HG02642 (cell line): ENCODE measurements around the gene C22orf23.

Experiments
- ATAC-seq: cut with Tn5 transposase; IDR thresholded peaks from one replicate; pipeline ENCODE4 v1.9.1; 2021; ENCODE audit warnings: mild to moderate bottlenecking; ENCODE audit not compliant: unreplicated experiment, poor library complexity

The C22orf23 gene

DNA sequence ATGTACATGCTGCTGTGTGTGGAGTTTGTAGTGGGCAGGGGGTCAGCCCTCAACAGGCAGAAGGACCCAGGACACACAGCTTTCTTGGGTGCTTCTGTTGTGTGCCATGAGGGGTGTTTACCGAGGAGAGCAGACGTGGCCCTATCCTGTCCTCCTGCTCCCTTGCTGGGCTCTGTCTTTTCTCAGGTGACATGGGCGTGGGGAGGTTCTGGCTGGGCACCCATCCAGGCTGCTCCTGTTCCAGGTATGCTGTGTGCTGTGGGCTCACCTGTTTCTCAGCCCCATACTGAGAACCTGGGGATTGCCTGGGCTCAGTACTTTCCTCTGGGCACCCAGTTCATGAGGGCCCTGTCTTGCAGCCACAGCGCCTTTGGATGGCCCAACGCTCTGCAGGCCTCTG lies 24.0 kb downstream of the C22orf23 start:
- ATAC-seq = no peak

DNA sequence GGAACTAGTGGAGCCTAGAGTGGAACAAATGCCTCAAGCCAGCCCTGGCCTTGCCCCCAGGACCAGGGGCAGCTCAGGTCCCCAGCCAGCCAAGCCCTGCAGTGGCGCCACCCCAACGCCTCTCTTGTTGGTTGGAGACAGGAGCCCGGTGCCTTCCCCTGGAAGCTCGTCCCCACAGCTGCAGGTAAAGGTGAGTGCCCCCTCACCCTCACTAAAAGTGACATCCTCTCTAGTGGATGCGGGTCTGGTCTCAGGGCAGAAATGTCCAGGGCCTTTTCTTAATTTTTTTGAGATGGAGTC lies 25.8 kb downstream of the C22orf23 start:
- ATAC-seq = no peak

DNA sequence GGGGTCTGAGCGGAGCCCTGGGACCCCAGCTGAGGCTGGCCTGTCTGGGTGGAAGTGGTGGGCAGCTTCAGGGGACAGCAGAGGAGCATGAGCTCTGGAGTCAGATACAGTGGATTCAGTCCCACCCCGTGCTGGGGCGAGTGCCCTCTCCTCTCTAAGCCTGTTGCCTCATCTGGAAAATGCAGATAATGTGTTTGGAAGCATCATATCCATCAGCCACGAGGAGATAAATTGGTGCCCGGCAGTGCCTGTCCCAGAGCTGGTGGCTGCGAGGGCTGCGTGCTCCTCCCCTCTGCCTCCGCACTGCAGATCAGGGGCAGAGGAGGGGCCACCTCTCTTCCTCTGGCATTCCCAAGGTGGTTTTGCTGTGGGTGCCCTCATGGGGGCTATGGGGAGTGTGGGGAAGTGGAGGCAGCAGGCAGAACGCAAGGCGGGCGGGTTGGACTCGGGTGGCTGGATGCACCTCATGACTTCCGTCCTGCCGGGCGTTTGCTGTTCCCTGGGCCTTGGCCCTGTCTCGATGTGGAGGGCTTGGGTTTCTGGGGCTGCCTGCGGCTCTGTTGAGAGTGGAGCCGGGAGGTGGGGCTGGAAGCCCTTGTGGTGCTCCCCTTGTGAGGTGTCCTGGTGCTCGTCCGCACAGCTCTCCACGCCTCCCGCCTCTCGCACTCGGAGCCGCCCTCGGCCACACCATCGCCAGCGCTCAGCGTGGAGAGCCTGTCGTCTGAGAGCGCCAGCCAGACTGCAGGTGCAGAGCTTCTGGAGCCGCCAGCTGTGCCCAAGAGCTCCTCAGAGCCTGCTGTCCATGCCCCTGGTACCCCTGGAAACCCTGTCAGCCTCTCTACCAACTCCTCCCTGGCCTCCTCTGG lies 26.4 kb downstream of the C22orf23 start:
- no peak for ATAC-seq

DNA sequence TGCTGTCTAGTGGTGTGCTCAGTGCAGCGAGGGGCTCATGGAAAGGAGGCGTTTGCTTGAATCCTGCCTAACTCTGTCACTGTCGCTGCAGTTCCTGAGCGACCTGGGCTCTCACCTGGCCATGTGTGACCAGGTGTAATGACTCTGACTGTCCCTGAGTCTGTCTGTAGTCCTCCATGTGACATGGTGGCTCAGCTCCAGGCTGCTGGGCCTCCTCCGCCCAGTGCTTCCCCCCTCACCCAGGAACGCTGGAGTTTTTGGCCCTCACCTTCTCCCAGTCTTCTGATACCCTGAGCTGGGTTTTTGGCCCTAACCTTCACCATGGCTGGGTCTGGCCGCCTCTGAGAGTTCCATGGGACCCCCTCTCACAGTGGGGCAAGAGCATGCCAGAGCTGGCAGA lies 27.0 kb downstream of the C22orf23 start:
- no peak for ATAC-seq

DNA sequence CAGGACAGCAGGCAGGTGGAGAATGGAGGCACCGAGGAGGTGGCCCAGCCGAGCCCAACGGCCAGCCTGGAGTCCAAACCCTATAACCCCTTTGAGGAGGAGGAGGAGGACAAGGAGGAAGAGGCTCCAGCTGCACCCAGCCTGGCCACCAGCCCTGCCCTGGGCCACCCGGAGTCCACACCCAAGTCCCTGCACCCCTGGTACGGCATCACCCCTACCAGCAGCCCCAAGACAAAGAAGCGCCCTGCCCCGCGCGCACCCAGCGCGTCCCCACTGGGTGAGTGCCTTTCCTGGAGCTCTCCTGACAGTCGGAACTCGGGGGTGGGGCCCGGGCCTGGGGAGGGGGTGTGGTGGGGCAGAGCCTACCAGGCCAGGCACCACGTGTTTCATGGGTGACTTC lies 27.6 kb downstream of the C22orf23 start:
- ATAC-seq = no peak

DNA sequence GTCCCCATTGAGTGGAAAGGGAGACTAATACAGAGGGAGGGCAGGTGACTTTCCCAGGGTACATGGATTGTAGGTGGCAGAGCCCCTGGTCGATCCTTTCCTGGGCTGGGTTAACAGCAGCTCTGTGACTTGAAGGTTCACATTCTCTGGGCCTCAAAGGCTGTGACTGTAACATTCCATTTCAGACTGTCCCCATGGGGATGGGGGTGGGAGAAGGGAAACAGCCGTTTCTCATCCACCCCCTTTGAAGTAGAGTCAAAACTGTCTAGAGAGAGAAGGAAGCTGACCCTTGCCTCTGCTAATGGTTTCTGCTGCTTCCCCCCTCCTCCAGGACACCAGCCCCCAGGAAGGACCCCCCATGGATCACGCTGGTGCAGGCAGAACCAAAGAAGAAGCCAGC lies 28.1 kb downstream of the C22orf23 start:
- no peak for ATAC-seq

DNA sequence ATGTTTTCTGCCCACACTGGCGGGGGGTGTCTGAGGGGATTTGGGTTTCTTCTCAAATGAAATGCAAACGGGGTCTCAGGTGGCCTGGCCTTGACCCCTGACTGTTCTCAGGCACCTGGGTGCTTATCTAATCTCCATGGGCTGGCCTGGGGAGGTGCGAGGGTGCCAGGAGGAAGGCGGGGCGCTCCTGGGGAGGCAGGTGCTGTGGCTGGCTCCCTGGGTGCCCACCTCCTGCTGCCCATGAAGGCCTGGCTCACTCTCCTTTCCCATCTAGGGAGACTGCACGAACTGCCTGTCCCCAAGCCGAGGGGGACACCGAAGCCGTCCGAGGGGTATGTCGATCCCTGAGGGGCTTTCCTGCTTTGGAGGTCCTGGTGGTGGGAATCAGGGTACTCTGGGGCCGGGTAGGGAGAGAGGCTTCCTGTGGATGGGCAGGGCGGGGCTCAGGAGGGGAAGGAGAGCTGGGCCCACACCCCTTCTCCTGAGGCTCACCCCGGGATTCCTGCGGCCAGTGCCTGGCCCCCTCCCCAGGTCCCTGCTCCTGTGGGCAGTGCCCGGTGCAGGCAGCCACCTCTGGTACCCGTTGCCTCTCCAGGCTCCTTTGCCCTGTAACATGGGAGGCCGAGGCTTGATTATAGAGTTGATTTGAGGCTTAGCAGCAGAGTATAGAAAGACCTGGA lies 28.9 kb downstream of the C22orf23 start:
- ATAC-seq = no peak

DNA sequence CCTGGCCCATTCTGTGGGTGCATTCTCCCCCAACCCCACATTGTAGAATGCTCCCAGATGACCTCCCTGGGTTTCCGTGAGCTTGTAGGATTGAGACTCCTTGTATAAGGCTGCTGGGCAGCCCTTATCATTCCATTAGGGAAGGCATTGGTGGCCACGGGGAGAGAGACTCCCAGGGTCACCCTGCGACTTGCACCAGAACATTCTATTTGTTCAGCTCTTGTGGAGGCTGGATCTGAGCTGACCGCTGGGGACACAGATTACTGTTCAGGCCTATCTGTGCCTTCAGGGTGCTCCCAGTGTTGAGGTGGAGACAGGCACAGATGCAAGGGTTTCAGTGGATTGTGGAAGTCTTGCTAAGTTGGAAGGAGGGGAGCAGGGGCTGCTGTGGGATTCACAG lies 29.5 kb downstream of the C22orf23 start:
- no peak for ATAC-seq

DNA sequence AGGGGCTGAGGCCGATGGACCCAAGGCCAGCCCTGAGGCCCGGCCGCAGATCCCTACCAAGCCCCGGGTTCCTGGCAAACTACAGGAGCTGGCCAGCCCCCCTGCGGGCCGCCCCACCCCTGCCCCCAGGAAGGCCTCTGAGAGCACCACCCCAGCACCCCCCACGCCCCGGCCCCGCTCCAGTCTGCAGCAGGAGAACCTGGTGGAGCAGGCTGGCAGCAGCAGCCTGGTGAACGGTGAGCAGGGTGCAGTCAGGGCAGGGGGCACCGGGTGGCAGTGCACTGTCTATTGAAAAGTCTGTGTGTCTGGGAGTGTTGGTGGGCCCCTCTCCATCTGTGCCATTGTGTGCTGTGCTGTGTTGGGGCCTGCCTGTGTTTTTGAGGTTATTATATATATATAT lies 31.2 kb downstream of the C22orf23 start:
- no peak for ATAC-seq

DNA sequence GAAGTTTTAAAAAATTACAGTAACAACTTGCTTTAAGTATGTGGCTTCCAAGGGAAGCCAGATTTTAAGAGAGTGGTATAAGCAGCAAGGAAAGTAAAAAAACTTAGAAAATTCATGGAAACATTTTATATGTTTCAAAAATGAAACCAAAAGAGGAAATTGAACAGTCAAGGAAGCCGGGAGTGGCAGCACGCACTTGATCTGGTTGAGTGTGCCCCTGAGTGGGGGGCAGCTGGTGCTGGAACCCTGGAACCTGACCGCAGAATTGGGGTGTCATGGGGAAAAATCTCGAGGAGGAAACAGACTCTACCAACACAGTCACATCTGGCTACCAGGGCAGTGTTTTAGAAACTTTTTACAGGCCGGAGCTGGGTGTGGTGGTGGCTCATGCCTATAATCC lies 33.3 kb downstream of the C22orf23 start:
- ATAC-seq = no peak

DNA sequence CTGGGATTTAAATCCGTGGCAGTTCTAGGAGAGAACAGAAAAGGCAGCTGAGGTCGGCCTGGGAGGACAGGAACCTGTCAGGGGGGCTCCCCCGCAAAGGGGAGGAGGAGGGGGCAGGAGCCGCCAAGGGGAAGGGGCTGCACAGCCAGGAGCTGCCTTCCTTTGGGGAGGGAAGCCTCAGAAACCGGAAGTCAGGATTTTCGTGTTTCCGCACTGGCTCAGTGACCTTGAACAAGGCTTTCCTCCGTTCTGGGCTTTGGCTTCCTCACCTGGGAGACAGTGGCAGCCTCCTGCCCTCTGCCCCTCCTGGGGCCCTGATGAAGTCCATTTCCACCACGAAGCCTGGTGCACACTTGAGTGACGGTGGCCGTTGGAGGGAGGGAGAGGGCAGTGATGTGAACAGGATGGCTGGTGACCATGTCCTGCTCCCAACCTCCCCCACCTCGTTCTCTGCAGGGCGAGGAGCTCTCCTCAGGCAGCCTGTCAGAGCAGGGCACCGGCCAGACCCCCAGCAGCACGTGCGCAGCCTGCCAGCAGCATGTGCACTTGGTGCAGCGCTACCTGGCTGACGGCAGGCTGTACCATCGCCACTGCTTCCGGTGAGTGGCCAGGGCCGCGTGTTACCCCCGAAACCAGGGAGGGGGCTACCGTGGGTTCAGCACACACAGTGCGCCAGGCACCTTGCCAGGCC lies 34.7 kb downstream of the C22orf23 start:
- no peak for ATAC-seq

DNA sequence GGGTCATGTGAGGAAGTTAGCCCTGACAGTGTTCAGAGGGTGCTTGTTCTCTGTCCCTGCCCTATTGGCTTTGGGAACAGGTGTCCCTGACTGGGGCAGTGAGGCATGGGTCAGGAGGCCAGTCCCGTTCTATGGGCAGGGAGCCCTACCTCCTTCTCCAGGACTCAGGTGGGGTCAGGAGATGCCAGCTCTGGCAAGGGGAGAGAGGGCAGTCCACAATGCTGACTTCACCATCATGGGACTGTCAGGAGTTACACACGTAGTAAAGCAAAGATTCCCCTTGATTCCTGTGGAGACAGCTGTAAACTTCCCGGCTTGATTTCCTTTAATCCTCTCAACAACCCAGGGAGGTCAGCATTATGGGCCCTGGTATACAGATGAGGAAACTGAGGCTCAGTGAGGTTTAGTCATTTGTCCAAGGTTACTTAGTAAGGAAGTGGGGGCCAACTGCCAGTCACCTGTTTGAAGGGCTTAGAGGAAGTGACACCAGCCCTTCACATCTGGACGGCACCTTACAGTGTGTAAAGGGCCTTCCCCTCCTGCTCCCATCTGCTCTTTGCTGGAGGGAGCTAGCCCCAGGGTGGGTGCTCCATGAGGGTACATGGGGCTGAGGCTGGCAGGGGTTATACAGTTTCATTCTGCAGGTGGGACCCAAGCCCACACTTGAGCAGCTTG lies 35.4 kb downstream of the C22orf23 start:
- ATAC-seq = no peak

DNA sequence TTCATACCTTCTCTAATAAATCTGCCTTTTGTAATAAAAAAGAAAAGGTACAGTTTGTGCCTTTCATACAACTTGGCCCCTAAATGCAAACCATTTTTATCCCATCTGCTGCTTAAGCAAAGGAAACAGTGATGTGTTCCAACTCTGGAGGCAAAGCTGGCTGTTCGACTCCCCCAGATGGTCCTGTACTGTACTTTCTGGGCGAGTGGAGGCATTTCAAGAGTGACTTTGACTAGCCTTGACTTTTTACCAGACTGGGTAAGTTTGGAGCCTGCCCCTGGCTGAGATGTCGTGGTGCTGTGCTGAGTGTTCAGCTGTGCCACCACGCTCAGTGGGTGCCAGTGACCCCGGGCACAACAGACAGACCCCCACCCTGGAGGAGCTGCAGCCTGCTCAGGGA lies 37.1 kb downstream of the C22orf23 start:
- no peak for ATAC-seq

DNA sequence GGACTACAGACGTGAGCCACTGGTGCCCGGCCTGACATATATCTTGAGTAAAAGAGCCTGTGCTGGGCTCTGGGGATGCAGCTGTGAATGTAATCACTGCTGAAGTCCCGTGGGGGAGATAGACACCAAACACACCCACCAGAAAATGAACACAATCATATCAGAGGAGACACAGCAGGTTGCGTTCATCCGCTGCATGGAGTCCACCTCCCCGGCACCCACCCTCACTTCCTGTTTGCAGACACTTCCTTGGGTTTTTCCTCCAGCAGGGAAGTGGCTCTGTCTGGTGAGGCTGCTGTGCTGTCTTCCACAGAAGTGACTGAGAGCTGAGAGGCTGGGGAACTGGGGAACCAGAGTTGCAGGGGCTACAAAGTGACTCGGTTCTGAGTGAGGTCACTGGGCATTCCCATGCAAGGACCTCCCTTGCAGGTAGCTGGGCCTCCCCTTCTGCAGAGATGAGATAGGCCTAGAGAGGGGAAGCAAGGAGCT lies 40.1 kb downstream of the C22orf23 start:
- no peak for ATAC-seq

DNA sequence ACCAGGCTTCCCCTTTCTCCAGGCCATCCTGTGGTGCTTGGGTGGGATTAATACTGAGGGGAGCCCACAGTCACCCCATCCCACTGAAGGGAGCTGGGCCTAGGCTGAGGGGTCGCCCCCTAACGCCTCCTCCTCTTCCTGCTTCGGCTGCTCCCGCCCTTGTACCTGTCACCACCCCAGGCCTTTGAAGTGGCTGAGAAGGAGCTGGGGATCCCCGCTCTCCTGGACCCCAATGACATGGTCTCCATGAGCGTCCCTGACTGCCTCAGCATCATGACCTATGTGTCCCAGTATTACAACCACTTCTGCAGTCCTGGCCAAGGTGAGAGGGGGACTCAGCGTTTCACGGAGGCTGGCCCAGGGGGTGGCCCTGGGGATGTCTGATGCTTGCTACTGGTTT lies 41.2 kb downstream of the C22orf23 start:
- ATAC-seq = no peak

DNA sequence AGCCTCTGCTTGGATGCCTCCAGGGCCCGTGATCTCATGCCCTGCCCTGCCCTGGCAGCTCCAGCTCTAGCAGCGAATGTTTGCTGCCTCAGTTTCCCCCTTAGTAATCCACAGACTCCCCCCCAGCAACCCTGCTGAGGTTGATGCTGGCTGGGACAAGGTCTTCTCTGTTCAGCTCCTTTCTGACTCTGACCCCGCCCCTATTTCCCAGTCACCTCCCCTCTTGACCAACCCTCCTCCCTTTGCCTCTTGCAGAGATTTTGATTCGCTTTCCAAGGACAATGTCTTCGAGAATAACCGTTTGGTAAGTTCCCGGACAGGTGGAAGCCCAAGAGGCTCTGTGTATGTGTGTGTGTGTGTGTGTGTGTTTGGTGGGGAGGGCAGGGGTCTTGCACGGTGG lies 41.7 kb downstream of the C22orf23 start:
- no peak for ATAC-seq

DNA sequence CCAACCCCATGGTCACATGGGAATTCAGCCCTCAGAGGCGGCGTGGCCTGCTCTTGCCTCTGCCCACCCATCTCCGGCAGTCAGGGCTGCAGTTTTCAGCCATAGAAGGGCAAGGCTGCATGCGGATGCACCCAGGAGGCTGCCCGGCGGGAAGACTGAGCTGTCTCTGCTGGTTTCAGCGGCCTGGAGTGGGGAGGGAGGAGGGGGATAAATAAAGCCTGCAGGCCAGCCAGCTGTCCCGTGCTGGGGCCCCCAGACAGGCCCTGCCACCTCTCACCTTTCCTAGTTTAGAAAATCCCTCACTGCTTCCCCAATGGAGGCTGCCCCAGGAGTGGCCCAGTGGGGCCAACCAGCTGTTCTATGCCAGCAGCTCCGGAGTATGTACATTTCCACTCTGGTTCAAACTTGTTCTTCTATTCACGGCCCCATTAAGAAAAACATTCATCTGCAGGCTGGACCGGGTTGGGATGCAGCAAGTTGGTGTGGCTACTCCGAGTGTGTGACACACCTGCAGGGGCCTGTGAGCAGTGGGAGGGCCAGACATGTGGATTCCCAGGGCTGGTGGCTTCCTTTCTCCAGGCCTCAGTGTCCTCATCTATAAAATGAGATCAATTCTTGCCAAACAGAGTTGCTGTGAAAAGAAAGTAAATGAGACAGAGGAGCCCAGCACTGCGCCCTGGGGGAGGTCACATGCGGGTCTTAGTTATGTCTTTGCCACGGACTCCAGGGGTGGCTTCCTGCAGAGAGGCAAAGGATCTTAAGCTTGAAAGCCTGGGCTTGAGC lies 42.3 kb downstream of the C22orf23 start:
- no peak for ATAC-seq

DNA sequence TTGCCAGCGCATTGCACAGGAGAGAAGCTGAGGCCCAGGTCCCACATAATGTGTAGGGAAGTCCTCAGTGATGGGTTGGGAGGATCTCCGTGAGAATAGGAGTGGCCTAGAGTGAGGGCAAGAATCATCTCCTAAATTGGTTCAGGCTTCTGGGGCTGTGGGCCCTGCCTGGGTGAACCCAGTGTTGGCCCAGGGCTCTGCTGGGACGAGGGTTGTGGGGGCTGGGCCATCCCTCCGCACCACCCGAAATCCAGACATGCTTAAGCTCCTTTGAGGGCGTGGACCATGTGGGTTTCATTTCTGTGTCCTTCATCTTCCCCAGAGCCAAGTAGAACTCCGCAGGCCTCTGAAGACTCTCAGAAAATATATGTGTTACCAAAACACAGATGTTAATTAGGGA lies 43.6 kb downstream of the C22orf23 start:
- ATAC-seq = no peak

DNA sequence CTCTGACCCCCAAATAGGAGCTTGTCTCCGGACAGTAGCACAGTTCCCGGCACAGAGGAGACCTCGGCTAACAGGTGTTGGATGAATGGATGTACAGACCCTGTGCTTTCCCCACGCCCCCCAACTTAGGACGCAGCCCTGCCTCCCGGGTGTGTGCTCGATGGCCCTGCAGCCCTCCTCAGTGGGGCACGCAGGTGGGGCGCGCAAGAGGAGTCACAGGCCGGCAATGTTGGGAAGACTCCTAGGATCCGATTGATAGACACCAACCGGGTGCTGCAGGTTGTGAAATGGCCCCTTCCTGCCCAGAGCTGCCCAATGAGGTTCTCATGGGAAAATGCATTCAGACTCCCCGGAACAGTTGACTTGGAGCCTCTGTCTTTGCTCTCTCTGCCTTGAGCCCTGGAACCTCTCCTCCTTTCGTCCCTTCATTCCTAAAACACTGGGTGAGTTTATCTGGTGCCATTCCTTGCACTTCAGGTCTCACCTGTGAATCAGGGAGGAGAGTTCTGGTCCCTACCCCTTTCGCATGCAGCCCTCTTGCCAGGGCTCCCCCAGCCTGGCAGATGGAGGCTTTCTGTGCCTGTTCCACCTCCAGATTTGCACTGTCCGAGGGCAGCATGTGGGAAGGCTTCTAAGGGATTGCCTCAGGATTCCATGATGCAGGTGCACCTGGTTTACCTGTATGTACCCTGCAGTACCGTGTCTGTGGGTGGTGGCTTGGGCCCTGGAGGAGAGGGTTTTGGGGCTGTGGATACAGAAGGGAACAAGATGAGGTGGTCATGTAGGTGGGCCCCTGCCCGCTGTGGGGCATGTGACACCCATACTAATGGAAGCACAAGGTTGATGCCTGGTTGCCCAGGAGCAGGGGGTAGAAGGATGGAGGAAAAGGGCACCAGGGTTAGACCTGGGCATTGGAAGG lies 46.1 kb downstream of the C22orf23 start:
- no peak for ATAC-seq
